ENCODE results near the gene BRPF3. TPM values are rescaled to one million over a fixed set of nuclear protein-coding genes. Genes with fewer than 3 reads are reported as not detected.

Gene BRPF3
- total RNA-seq, 1 donor from 2014 or later = 32.0 TPM

- Mint-ChIP-seq H3K4me3 (ENCODE audit: unreplicated experiment) (no peak overlapping the region), H3K9me3 (ENCODE audit: unreplicated experiment) (peaks cover 2% of the 10 kb centered on the region), H3K27me3 (ENCODE audit: low read depth, unreplicated experiment) (peaks cover 52% of the 10 kb centered on the region), H3K4me1 (ENCODE audit: low read depth, unreplicated experiment) (no peaks in the 10 kb centered on the region), H3K27ac (ENCODE audit: unreplicated experiment) (no peak overlapping the region), H3K36me3 (ENCODE audit: low read depth, unreplicated experiment) (no peaks in the 10 kb centered on the region)
- H3K4me2 ChIP-seq (ENCODE audit: low read length) = no peak overlapping the region
- no peak overlapping the region for H3K9ac ChIP-seq (ENCODE audit: low read length)
- H3K27ac ChIP-seq (ENCODE audit: low read depth, low read length) = no peak overlapping the region
- no peak overlapping the region for H3K4me3 ChIP-seq (ENCODE audit: insufficient read depth, low read depth, low read length)
- H3K36me3 ChIP-seq (ENCODE audit: insufficient read depth, low read length) = no peaks in the 10 kb centered on the region
- H3K79me2 ChIP-seq (ENCODE audit: insufficient read depth, low read length) = no peaks in the 10 kb centered on the region
- no peak overlapping the region for H2AFZ ChIP-seq (ENCODE audit: low read depth, low read length)
- no peaks in the 10 kb centered on the region for H3K4me1 ChIP-seq (ENCODE audit: insufficient read depth, low read length)
- DNase-seq (ENCODE audit: low read depth) = no peak
- peaks cover 53% of the 10 kb centered on the region for H3K27me3 ChIP-seq (ENCODE audit: insufficient read depth, low read length)
- no peaks in the 10 kb centered on the region for H4K20me1 ChIP-seq (ENCODE audit: insufficient read depth, low read length)
- TF ChIP-seq EZH2 (IDR thresholded peaks at IDR 0.05; ENCODE audit: insufficient read depth, low read length) (no peak), CTCF (IDR thresholded peaks at IDR 0.05; ENCODE audit: insufficient read depth, low read depth, low read length) (no peak)
- FAIRE-seq = no peak
- no peaks in the 10 kb centered on the region for H3K9me3 ChIP-seq (ENCODE audit: insufficient read depth, low read depth, low read length)
Measured at GRCh38 chr6:36276581-36277536, 80.3 kb downstream of the BRPF3 start.

DNA sequence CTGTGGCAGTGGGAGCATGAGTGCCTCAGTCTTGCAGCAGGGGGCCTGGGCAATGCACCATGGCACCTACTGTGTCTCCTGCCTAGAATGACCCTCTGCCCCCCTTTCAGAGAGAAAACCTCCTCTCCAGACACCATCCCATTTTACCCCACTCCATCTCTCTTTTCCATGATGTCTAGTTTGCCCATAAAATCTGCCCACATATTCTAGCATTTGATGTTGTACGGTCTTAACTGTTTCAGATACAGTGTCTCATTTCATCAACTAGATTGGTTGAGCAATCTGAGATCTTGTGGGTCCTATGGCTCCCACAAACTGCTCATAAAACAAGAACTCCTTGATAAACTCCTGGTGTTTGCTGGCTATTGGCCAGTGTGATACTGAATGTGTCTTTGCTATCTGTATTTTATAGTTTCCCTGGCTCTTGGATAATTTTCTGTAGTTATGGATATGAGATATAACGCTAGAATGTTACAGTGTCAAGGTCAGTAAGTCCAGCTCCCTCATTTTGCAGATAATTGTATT lies 81.5 kb downstream of the BRPF3 start:
- H3K27me3 Mint-ChIP-seq (ENCODE audit: low read depth, unreplicated experiment) = peaks cover 59% of the 10 kb centered on the region

More for the DNA sequence above, 81.5 kb downstream of the BRPF3 start:
- Histone ChIP-seq H3K79me2 (ENCODE audit: insufficient read depth, low read length) (no peaks in the 10 kb centered on the region), H3K27me3 (ENCODE audit: insufficient read depth, low read length) (peaks cover 59% of the 10 kb centered on the region), H3K9me3 (ENCODE audit: insufficient read depth, low read depth, low read length) (no peaks in the 10 kb centered on the region), H3K27ac (ENCODE audit: low read depth, low read length) (no peak overlapping the region), H4K20me1 (ENCODE audit: insufficient read depth, low read length) (no peaks in the 10 kb centered on the region), H3K4me3 (ENCODE audit: insufficient read depth, low read depth, low read length) (no peak overlapping the region), H3K4me1 (ENCODE audit: insufficient read depth, low read length) (no peaks in the 10 kb centered on the region), H2AFZ (ENCODE audit: low read depth, low read length) (no peak overlapping the region), H3K9ac (ENCODE audit: low read length) (no peak overlapping the region), H3K36me3 (ENCODE audit: insufficient read depth, low read length) (no peaks in the 10 kb centered on the region), H3K4me2 (ENCODE audit: low read length) (no peak overlapping the region)
- FAIRE-seq (no peak), DNase-seq (ENCODE audit: low read depth) (no peak)
- Mint-ChIP-seq H3K27ac (ENCODE audit: unreplicated experiment) (no peak overlapping the region), H3K36me3 (ENCODE audit: low read depth, unreplicated experiment) (no peaks in the 10 kb centered on the region), H3K4me3 (ENCODE audit: unreplicated experiment) (no peak overlapping the region), H3K9me3 (ENCODE audit: unreplicated experiment) (peaks cover 2% of the 10 kb centered on the region), H3K4me1 (ENCODE audit: low read depth, unreplicated experiment) (no peaks in the 10 kb centered on the region)
- TF ChIP-seq EZH2 (IDR thresholded peaks at IDR 0.05; ENCODE audit: insufficient read depth, low read length) = no peak
- TF ChIP-seq CTCF (IDR thresholded peaks at IDR 0.05; ENCODE audit: insufficient read depth, low read depth, low read length) = no peak

Data from astrocyte (in vitro differentiated cells and primary cell).